GM04503 (cell line): Measurements from ENCODE around the gene KRTAP9-6.
"Not testable (repeated sequence)": the region's sequence is repeated elsewhere in the genome, so short reads cannot be mapped to it uniquely, and the experiment has no call there.

Experiments used
- DNase-seq: peaks from one replicate; pipeline ENCODE4 v3.0.0-alpha.2; 2012; ENCODE audit warnings: low read depth

Gene KRTAP9-6, protein sequence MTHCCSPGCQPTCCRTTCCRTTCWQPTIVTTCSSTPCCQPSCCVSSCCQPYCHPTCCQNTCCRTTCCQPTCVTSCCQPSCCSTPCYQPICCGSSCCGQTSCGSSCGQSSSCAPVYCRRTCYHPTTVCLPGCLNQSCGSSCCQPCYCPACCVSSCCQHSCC

DNA sequence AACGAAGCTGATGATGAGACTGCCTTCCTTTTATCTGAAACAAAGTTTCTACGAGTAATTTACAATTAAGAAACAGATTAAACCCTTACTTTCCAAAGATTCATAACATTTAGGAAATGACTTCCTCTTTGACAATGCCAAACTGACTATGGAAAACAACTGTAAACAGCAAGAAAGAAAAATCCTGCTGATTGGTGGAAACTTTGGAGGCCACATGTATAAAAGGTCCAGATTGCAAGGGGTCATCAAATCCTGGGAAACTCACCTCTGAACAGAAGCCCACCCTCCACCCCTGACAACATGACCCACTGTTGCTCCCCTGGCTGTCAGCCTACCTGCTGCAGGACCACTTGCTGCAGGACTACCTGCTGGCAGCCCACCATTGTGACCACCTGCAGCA is at the start of gene KRTAP9-6:
KRTAP9-6 (plus strand) TSS at position 301 of the 400 bp plus-strand sequence; CDS start at position 301, 0 bp downstream.
- no peak for DNase-seq

DNA sequence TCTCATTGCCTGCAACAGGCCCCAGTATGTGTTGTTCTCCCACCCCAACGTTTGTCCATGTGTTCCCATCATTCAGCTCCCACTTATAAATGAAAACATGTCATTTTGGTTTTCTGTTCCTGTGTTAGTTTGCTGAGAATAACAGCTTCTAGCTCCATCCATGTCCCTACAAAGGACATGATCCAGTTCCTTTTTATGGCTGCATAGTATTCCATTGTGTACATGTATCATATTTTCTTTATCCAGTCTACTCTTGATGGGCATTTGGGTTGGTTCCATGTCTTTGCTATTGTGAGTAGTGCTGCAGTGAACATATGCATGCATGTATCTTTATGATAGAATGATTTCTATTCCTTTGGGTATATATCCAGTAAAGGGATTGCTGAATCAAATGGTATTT is 49.5 kb upstream of the KRTAP9-6 start:
- DNase-seq: no peak

DNA sequence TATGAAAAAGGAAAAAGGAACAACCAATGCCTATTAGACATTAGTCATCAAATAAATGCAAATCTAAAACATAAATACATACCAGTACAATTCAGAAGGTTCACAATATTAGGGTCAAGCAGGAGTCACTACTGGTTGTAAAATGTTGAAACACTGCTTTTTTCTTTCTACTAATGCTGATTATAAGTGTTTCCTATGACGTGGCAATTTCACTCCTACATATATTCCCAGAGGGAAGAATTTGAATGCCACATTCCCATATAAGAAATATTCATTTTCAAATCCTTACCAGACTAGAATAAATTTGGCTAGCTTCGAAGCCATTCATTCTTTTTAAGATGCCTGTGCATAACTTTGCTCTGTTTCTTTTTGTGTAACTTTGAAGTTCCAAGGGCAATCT is 41.4 kb upstream of the KRTAP9-6 start:
- no peak for DNase-seq

DNA sequence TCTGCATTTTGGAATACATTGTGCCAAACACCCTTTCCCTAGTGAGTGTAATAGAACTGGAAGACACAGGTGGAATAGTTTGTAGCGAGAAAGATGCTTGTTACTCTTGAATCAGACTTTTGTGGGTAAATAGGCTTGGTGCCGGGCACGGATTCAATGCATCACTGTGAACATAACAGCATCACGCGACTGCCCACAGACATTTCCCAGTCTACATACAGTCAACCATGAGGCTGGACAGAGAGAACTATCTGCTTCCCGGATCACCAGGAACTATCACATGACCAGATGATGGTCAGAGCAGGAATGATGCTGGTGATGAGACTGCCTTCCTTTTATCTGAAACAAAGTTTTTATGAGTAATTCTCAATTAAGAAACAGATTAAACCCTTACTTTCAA is 39.1 kb upstream of the KRTAP9-6 start:
- no peak for DNase-seq

DNA sequence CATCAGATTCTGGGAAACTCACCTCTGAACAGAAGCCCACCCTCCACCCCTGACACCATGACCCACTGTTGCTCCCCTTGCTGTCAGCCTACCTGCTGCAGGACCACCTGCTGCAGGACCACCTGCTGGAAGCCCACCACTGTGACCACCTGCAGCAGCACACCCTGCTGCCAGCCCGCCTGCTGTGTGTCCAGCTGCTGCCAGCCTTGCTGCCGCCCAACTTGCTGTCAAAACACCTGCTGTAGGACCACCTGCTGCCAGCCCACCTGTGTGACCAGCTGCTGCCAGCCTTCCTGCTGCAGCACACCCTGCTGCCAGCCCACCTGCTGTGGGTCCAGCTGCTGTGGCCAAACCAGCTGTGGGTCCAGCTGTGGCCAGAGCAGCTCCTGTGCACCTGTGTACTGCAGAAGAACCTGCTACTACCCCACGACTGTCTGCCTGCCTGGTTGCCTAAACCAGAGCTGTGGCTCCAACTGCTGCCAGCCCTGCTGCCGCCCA is 38.5 kb upstream of the KRTAP9-6 start, which contains the start of gene KRTAP9-2:
KRTAP9-2 (plus strand) TSS at position 51 of the 498 bp plus-strand sequence; CDS start at position 58, 7 bp downstream.
- not testable (repeated sequence) for DNase-seq

DNA sequence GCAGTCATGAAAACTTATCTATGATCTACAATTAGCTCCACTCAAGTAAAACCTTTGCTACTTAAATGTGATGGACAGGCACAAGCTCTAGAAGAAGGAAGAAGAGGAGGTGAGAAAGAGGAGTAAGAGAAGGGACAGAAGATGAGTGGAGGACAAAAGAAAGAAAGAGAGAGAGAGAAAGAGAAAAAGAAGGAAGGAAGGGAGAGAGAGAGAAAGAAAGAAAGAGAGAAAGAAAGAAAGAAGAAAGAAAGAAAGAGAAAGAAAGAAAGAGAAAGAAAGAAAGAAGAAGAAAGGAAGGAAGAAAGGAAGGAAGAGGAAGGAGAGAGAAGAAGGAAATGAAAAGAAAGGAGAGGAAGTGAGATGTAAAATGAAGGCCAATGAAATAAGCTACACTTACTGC is 35.1 kb upstream of the KRTAP9-6 start:
- DNase-seq: no peak

DNA sequence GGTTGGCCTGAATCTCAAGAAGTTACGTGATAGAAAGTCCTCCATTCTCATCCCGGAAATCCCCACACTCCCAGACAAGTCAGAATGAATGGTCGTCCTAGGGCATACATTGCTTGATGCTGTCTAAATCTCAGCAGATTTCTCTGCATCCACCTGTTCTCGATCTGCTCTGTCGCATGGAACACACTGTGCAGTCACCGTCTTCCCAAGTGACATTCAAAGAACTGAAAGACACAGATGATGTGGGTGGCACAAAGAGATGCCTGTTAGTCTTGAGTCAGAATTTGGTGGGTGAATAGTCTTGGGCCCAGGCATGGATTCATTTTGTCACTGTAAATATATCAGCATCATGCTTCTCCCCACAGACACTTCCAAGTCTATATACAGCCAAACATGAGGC is 33.4 kb upstream of the KRTAP9-6 start:
- no peak for DNase-seq

DNA sequence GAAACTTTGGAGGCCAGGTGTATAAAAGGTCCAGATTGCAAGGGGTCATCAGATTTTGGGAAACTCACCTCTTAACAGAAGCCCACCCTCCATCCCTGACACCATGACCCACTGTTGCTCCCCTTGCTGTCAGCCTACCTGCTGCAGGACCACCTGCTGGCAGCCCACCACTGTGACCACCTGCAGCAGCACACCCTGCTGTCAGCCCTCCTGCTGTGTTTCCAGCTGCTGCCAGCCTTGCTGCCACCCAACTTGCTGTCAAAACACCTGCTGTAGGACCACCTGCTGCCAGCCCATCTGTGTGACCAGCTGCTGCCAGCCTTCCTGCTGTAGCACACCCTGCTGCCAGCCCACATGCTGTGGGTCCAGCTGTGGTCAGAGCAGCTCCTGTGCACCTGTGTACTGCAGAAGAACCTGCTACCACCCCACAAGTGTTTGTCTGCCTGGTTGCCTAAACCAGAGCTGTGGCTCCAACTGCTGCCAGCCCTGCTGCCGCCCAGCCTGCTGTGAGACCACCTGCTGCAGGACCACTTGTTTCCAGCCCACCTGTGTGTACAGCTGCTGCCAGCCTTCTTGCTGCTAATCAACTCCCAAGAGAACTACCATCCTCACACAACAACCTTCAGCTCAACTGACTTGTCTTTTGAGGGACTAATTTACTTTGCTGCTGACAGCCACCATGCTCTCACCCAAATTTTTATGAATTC is 32.6 kb upstream of the KRTAP9-6 start, which contains the start of gene KRTAP9-3:
KRTAP9-3 (plus strand) TSS at position 51 of the 707 bp plus-strand sequence; CDS start at position 104, 53 bp downstream.
- not testable (repeated sequence) for DNase-seq

DNA sequence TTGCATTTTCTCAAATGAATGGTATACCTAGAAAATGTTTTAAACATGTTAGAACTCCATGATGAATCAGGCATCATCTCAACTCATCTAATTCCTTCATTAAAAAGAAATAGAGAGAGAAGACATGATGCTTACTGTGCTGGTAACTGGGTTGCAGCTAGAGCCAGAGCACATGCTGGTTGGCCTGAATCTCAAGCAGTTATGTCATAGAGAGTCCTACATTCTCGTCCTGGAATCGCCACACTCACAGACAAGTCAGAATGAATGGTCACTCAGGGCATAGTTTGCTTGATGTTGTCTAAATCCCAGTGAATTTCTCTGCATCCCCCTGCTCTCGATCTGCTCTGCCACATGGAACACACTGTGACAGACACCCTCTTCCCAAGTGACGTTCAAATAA is 28.1 kb upstream of the KRTAP9-6 start:
- DNase-seq: not testable (repeated sequence)

DNA sequence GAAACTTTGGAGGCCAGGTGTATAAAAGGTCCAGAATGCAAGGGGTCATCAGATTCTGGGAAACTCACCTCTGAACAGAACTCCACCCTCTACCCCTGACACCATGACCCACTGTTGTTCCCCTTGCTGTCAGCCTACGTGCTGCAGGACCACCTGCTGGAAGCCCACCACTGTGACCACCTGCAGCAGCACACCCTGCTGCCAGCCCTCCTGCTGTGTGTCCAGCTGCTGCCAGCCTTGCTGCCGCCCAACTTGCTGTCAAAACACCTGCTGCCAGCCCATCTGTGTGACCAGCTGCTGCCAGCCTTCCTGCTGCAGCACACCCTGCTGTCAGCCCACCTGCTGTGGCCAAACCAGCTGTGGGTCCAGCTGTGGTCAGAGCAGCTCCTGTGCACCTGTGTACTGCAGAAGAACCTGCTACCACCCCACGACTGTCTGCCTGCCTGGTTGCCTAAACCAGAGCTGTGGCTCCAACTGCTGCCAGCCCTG is 27.2 kb upstream of the KRTAP9-6 start, which contains the start of gene KRTAP9-8:
KRTAP9-8 (plus strand) TSS at position 51 of the 489 bp plus-strand sequence; CDS start at position 104, 53 bp downstream.
- DNase-seq: not testable (repeated sequence)

DNA sequence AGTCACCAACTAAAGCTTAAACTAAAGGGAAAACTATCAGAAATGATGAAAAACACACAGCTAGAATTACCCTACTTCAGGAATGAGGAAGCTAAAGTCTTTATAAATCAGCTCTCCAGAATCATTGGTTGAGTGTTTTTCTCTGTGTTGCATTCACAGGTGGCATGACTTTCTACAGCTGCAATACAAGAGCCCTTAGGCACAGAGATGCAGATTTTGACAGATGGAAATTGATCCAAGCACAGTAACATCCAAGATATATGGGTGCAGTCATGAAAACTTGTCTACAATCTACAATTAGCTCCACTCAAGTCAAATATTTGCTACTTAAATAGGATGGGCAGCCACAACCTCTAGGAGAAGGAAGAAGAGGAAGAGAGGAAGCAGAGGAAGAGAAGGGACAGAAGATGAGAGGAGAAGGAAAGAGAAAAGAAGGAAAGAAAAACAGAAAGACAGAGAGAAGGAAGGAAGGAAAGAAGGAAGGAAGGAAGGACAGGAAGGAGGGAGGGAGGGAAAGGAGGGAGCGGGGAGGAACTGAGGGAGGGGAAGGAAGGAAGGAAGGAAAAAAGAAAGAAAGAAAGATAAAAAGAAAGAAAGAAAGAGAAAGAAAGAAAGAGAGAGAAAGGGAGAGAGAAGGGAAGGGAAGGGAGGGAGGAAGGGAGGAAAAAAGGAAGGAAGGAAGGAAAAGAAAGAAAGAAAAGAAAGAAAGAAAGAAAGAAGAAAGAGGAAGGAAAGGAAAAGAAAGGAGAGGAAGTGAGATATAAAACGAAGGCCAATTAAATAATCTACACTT is 18.0 kb upstream of the KRTAP9-6 start:
- not testable (repeated sequence) for DNase-seq

DNA sequence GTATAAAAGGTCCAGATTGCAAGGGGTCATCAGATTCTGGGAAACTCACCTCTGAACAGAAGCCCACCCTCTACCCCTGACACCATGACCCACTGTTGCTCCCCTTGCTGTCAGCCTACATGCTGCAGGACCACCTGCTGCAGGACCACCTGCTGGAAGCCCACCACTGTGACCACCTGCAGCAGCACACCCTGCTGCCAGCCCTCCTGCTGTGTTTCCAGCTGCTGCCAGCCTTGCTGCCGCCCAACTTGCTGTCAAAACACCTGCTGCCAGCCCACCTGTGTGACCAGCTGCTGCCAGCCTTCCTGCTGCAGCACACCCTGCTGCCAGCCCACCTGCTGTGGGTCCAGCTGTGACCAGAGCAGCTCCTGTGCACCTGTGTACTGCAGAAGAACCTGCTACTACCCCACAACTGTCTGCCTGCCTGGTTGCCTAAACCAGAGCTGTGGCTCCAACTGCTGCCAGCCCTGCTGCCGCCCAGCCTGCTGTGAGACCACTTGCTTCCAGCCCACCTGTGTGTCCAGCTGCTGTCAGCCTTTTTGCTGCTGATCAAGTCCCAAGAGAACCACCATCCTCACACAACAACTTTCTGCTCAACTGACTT is 15.4 kb upstream of the KRTAP9-6 start, which contains the start of gene KRTAP9-4:
KRTAP9-4 (plus strand) TSS at position 51 of the 604 bp plus-strand sequence; CDS start at position 85, 34 bp downstream.
- DNase-seq: not testable (repeated sequence)

DNA sequence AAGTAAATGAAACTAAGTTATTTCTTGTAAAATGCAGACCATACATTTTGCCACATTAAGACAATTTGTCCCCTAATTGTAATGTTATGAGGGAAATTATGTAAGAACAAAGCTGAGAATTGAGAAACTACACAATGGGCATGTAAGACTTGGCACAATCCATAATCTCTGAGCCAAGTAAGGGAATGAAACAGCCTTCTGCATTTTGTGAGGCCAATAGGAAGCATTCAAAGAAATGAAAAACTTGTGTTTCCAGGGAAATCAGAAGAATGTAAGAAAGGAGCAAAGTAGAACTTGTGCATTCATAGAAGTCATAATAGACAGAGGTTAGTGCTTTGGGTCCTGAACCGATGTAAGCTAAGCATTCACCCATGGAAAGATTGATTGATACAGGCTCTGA is 13.9 kb upstream of the KRTAP9-6 start:
- DNase-seq: no peak

DNA sequence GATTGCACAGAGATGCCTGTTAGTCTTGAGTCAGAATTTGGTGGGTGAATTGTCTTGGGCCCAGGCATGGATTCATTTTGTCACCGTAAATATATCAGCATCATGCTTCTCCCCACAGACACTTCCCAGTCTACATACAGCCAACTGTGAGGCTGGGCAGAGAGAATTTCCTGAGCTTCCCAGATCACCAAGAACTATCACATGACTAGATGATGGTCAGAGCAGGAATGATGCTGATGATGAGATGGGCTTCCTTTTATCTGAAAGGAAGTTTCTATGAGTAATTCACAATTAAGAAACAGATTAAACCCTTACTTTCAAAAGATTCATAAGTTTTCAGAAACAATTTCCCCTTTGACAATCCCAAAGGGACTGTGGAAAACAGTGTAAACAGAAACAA is 10.3 kb upstream of the KRTAP9-6 start:
- no peak for DNase-seq

DNA sequence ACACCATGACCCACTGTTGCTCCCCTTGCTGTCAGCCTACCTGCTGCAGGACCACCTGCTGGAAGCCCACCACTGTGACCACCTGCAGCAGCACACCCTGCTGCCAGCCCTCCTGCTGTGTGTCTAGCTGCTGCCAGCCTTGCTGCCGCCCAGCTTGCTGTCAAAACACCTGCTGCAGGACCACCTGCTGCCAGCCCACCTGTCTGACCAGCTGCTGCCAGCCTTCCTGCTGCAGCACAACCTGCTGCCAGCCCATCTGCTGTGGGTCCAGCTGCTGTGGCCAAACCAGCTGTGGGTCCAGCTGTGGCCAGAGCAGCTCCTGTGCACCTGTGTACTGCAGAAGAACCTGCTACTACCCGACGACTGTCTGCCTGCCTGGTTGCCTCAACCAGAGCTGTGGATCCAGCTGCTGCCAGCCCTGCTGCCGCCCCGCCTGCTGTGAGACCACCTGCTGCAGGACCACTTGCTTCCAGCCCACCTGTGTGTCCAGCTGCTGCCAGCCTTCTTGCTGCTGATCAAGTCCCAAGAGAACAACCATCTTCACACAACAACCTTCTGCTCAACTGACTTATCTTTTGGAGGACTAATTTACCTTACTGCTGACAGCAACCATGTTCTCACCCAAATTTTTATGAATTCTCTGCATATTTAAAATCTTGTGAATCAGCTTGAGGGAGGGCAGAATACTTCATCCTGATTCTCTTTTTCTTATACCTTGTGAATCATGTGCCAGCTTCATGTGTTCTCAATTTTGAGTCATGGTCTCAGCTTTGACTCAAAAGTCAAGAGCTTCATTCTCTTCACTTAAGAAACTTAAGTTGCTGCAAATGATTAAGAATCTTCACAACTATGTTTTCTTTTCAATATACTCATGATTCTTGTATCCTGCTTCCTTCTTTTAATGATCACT is 9.5 kb upstream of the KRTAP9-6 start, which contains the start of gene KRTAP9-9:
KRTAP9-9 (plus strand) TSS at position 4 of the 910 bp plus-strand sequence.
- not testable (repeated sequence) for DNase-seq

DNA sequence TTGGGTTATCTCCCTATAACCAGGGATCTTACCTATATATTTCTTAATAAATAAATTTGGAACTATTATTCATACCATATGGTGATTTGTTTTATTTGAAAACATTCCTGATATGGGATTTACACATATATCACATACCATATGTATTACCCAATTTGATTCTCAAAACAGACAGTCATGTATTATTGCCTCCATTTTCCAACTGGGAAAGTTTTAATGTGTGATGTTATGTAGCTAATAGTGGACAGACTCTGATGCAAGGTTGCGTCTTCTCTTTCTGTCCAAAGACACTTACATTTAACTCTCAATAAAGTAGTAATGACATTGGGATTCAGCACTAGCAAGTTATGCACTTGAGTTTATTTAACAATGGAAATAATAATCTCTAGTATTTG is 8.9 kb upstream of the KRTAP9-6 start:
- DNase-seq: no peak

DNA sequence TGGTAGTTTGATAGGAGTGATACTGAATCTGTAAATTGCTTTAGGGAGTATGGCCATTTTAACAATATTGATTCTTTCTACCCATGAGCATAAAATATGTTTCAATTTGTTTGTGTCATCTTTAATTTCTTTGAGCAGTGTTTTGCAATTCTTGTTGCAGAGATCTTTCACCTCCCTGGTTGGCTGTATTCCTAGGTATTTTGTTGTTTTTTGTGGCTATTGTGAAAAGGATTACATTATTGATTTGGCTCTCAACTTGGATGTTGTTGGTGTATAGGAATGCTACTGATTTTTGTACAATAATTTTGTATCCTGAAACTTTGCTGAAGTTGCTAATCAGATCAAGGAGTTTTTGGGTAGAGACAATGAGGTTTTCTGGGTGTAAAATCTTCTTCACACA is 6.8 kb upstream of the KRTAP9-6 start:
- DNase-seq: peak; percentile 15

DNA sequence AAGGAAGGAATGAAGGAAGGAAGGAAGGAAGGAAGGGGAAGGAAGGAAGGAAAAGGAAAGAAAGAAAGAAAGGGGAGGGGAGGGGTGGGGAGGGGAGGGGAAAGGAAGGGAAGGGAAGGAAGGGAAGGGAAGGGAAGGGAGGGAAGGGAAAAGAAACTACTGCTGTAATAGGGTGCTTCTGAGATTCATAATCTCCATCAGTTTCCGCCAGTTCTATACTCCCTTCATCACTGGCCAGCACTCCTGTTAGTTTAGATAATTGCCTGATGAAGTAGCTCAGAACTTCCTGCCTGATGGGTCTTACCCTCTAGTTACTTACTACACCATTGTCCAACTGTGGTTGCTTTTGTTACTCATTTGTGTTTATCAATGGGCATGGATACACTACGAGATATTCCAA is 2.0 kb upstream of the KRTAP9-6 start:
- DNase-seq: no peak

DNA sequence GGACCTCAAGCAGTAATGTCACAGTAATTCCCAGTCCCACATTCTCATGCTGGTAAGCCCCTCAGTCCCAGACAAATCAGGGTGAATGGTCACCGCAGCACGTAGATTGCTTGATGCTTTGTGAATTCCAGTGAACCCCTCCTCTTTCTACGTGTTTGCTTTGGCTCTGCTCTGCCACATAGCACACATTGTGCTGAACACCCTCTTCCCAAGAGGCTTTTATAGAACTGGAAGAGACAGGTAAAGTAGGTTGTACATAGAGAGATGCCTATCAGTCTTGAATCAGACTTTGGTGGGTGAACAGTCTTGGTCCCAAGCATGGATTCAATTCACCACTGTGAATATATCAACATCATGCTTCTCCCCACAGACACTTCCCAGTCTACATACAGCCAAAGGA is 579 bp upstream of the KRTAP9-6 start:
- DNase-seq: no peak

DNA sequence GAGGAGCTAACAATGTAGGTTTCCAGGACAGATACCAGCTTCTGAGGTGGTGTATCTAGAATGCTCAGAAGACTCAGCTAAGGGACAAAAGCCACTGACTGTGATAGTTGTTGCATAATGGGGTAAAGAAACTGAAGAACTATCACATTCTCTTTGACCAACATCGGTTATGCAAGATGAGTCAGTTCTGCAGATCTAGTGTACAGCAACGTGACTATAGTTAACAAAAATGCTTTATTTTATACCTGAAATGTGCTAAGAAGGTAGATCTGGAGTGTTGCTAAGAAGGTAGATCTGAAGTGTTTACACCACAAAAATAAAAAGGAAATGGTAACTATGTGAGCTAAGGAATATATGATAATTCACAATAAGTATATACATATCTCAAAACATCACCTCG is 2.5 kb downstream of the KRTAP9-6 start:
- DNase-seq: no peak
